Activated CD8-positive, alpha-beta memory T cell treated with anti-CD3 and anti-CD28 coated beads for 36 hours (primary cell): ENCODE data around the gene RFWD3. TPM values are rescaled to one million over a fixed set of nuclear protein-coding genes. Genes with fewer than 3 reads are reported as not detected.

ENCODE experiments used
- CTCF ChIA-PET: fragments of 350-600 bp; sonication (Branson Sonifier 250); formaldehyde crosslinking; loops from one replicate; lab custom pipeline; 2021; ENCODE audit warnings: antibody characterized with exemption; lab: Charles Lee
- POLR2A ChIA-PET: fragments of 350-600 bp; sonication (Branson Sonifier 250); formaldehyde crosslinking; loops from one replicate; lab custom pipeline; 2021; ENCODE audit warnings: antibody characterized with exemption; lab: Charles Lee
- total RNA-seq, 2 experiments: library from RNA; stranded (reverse); gene quantifications; one replicate each; pipeline ENCODE4 v1.2.3, GENCODE V29; 2021

Gene RFWD3, protein sequence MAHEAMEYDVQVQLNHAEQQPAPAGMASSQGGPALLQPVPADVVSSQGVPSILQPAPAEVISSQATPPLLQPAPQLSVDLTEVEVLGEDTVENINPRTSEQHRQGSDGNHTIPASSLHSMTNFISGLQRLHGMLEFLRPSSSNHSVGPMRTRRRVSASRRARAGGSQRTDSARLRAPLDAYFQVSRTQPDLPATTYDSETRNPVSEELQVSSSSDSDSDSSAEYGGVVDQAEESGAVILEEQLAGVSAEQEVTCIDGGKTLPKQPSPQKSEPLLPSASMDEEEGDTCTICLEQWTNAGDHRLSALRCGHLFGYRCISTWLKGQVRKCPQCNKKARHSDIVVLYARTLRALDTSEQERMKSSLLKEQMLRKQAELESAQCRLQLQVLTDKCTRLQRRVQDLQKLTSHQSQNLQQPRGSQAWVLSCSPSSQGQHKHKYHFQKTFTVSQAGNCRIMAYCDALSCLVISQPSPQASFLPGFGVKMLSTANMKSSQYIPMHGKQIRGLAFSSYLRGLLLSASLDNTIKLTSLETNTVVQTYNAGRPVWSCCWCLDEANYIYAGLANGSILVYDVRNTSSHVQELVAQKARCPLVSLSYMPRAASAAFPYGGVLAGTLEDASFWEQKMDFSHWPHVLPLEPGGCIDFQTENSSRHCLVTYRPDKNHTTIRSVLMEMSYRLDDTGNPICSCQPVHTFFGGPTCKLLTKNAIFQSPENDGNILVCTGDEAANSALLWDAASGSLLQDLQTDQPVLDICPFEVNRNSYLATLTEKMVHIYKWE
- 100 to 1,000 TPM; 114 to 118 TPM for total RNA-seq

DNA sequence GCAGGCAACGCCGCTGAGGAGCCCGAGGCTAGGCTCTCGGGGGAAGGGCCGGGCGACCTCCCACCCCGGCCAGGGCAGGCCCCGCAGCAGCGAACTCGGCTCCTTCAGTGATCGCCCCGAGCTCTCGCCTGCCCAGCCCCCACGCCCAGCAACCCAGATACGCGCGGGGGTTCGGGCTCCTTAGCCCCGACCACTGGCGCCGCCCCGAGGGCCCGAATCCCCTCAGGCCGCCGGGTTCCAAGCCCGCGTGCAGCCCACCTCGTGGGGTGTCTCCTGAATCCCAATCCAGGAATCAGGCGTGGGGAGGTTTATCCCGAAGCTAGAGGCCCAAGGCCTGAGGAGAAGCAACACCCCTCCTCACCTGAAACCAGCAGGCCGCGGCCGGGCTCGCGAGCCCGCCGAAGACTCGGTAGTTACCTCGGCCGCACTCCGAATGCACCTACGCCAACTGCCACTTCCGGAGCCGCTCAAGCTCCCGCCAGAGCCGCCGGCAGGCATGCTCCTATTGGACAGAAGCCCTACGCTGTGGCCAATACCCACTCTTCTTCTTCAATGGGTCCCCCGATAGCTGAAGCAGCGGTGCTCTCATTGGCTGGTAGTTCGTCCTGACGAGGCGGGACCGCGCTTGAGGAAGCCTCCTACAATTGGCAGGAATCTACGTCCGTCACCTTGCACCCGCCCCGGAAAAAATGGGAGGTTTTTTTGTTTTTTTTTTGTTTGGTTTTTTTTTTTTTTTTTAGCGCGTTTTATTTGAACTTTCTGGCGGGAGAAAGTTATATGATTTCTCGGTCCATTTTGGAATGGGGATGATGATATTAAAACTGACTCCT, at the start of gene RFWD3:
Gene RFWD3 (minus strand): TSS at position 453 of the 830 bp plus-strand sequence. CDS start 5,428 bp downstream, outside the sequence.
- ChIA-PET CTCF (interaction anchor here (0.7 to 1.2 kb wide), 3 partner anchors 16 to 446 kb away, joined by 3 to 4 read pairs (median 4); partner anchors contain the start of gene MLKL), POLR2A (interaction anchor here (0.5 to 2.2 kb wide), 17 partner anchors 8 to 713 kb away, joined by 3 to 16 read pairs (median 5); partner anchors contain the start of genes GLG1 and MLKL)

DNA sequence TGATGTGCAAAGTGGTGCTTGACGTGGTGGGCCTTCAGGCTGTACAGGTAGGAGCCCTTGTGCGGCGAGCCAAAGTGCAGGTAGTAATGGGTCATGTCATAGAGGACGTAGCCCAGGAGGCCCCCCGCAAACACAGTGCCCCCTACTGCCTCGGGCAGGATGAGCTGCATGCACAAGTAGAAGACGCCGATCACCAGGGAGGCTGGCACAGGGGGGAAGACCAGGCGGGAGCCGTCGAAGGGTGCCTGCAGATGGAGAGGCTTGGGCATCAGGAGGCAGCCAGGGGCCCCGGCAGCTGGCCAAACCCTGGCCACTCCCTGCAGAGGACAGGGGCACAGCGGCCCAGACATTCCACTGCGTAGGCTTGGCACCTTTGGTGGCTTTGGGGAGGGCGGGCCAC, 49.7 kb upstream of the RFWD3 start:
- CTCF ChIA-PET: interaction anchor here (0.7 kb wide), 1 partner anchor 9 kb away, joined by 3 read pairs; no protein-coding TSS in a partner anchor
- POLR2A ChIA-PET: no interaction called here

DNA sequence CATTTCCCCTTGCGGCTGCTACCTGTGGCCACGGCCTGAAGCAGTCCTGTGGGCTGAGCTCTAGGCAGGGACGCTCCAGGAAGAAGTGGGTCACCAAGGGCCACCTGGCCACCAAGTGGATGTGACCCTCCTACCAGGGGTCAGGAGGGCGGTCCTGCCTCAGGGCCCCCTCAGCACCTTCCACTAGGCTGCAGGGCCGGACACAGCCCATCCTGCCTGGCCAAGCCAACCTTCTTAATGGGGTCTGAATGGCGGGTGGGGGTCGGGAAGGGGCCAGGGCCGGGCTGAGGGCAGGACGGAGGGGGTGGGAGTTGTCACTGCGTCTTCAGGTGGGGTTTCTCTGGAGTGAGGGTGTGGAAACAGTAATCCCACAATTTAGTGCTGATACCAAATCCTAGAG, 47.2 kb upstream of the RFWD3 start:
- CTCF ChIA-PET: no interaction called here
- POLR2A ChIA-PET: no interaction called here

DNA sequence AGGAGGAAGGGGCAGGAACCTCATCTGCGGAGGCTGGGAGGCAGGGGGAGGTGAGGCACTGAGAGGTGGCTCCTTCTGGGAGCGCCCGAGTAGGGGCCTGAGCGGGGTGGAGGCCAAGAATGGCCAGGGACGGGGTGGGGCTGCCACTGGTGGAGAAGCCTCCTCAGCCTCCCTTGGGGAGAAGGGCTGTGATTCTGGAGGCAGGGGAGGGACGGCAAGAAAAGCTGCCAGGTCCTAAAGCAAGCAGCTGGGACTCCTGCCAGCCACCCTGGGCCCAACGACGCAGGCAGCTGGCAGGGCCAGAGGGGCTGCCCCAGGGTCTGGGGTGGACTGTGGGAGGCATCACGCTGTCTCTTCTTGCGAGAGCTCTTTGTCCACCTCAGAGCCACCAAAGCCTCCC, 46.6 kb upstream of the RFWD3 start:
- POLR2A ChIA-PET: no interaction called here
- CTCF ChIA-PET: interaction anchor here (1.1 kb wide), 1 partner anchor 149 kb away, joined by 3 read pairs; no protein-coding TSS in a partner anchor

DNA sequence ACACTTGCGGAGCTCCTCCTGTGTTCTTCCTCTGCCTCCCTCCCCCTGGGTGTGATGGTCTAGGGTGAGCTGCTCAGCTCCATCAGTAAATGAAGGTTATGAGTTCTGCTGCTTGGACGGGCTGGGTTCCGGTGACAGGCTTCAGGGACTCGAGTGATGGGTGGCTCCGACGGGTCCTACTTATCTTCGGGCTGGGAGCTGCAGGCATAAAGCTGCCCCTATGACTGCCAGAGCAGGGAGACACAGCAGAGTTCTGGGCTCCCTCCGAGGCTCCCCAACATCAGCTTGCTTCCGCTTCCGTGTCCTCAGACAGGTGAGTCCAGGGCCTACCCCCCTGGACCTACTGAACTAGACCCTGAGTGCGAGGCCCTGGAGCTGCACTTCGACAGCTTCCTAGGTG, 45.3 kb upstream of the RFWD3 start:
- POLR2A ChIA-PET: no interaction called here
- CTCF ChIA-PET: interaction anchor here (0.6 to 1.0 kb wide), 2 partner anchors 18 to 264 kb away, joined by 3 read pairs; no protein-coding TSS in a partner anchor

DNA sequence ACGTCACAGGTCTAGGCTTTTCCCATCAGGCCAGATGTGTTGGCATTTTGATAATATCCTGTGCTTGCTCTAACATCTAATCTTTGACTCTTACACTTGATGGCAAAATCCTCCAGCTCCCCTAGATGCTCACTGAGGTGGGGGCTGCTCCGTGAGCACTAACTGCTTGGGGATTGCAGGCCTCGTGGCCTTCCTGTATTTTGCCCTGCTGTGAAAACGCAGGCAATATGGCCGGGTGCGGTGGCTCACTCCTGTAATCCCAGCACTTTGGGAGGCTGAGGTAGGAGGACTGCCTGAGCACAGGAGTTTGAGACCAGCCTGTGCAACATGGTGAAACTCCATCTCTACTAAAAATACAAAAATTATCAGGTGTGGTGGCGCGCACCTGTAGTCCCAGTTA, 43.7 kb upstream of the RFWD3 start:
- CTCF ChIA-PET: interaction anchor here (0.7 to 1.0 kb wide), 8 partner anchors 9 to 410 kb away, joined by 3 to 6 read pairs (median 4); partner anchors contain the start of gene MLKL
- POLR2A ChIA-PET: no interaction called here

DNA sequence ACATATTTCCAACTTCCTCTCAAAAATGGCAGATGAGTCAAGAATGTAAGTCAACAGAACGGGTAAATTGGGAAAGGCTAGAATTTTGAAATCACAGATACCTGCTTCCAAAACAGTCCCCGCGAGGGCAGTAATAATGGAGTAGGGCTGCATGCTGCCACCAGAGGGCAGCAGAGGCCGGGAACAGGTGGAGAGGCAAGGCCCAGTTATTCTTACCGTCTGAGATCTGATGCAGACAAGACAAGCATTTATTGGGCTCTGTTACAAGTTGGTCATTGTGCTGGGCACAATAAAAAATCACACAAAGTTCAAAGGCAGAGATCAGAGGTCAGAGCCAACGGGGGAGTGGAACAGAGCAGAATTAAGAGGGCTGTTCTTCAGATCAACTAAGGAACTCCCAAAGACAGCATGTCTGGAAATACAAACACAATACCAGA, 42.8 kb upstream of the RFWD3 start:
- CTCF ChIA-PET: interaction anchor here (0.7 to 1.0 kb wide), 5 partner anchors 8 to 152 kb away, joined by 3 to 5 read pairs (median 4); partner anchors contain the start of gene MLKL
- POLR2A ChIA-PET: no interaction called here

DNA sequence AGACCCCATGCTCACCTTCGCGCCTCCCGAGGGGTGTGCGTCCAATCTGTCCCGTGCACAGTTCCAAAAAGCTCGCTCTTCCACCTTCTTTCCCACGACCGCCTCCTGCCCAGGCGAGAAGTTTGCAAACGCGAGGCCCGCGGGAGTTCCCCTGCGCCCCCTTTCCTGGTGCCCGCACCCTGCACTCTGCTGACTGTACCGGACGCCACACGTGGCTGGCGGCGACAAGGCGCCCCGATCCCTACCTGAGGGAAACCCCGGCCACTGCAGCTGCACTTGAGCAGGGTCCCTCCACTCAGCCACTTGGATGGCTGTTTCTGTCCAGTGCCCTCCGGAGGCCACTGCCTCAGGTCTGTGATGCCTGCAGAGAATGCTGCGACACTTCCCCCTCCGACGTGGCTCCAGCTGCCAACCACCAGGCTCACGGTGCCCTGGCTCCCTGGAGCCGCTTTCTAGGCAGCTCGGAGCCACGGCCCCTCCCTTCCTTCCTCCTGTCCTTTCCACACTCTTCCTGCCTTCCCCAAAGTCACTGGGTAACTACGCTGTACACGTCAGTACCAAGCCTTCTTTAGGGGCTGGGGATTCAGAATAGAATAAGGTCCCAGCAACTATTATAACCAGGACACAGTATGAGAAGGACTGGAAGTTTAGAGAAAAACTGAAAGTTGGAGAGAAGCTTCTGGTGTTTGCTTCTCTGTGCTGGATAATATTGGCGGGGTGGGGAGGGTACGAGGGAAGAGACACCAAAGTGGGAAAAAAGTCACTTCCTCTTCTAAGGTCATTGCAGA, 34.0 kb upstream of the RFWD3 start, which contains the start of gene MLKL:
Gene MLKL (minus strand): TSS at position 425 of the 788 bp plus-strand sequence. CDS start 5,105 bp downstream, outside the sequence.
- ChIA-PET POLR2A (interaction anchor here (0.7 to 1.6 kb wide), 3 partner anchors 9 to 93 kb away, joined by 3 to 16 read pairs (median 4); partner anchors contain the start of gene RFWD3), CTCF (interaction anchor here (0.8 to 2.5 kb wide), 4 partner anchors 9 to 162 kb away, joined by 3 to 11 read pairs (median 4); partner anchors contain the start of gene RFWD3)

DNA sequence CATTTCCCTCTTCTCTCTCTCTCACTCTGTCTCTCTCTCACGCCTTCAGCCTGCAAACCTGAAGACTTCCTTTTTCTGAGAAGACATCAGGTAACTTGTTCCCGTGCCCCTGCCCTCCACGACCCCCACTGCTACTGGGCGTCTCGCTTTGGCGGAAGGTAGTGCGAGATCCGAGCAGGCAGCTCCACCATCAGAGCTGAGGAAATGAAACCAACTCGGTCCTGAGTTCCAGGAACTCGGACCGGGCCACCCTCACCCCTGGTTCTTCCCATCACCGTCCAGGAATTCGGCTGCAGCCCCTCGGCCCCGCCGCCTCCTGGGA, 33.4 kb upstream of the RFWD3 start:
- POLR2A ChIA-PET: interaction anchor here (0.5 to 1.6 kb wide), 4 partner anchors 9 to 172 kb away, joined by 4 to 16 read pairs (median 5); partner anchors contain the start of gene RFWD3
- CTCF ChIA-PET: interaction anchor here (1.2 to 2.5 kb wide), 3 partner anchors 27 to 162 kb away, joined by 3 to 11 read pairs (median 4); partner anchors contain the start of gene RFWD3

DNA sequence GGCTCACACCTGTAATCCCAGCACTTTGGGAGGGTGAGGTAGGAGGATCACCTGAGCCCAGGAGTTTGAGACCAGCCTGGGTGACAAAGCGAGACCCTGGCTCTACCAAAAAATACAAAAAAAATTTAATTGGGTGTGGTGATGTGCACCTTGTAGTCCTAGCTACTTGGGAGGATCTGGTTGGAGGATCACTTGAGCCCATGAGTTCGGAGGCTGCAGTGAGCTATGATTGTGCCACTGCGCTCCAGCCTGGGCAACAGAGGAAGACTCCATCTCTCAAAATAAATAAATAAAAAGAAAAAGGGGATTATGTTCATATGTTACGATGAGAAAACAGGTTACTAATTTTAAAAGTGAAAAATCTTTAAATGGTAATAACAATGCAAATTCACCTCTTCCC, 33.0 kb upstream of the RFWD3 start:
- ChIA-PET CTCF (interaction anchor here (1.2 to 2.5 kb wide), 3 partner anchors 27 to 163 kb away, joined by 3 to 11 read pairs (median 4); partner anchors contain the start of gene RFWD3), POLR2A (interaction anchor here (0.5 to 1.5 kb wide), 3 partner anchors 9 to 172 kb away, joined by 4 to 6 read pairs (median 4); partner anchors contain the start of gene RFWD3)

DNA sequence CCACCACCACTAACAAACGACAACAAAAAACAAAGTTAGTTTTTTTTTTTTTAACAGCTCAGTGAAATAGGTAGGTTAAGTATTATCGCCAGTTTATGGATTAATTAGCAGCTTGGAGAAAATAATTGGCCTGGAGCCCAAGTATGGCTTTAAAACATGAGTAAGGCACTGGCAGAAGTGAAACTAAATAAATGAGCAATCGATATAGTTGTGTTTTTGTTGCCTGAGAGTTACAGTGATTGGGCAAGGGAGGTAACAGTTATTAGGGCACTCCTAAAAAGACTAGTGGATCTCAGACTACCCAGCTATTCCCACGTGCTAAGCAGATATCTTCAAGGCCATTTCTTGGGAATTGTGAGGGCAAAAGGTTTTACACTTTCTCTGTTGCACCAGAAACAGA, 31.5 kb upstream of the RFWD3 start:
- POLR2A ChIA-PET: interaction anchor here (0.5 kb wide), 1 partner anchor 389 kb away, joined by 3 read pairs; no protein-coding TSS in a partner anchor
- CTCF ChIA-PET: no interaction called here

DNA sequence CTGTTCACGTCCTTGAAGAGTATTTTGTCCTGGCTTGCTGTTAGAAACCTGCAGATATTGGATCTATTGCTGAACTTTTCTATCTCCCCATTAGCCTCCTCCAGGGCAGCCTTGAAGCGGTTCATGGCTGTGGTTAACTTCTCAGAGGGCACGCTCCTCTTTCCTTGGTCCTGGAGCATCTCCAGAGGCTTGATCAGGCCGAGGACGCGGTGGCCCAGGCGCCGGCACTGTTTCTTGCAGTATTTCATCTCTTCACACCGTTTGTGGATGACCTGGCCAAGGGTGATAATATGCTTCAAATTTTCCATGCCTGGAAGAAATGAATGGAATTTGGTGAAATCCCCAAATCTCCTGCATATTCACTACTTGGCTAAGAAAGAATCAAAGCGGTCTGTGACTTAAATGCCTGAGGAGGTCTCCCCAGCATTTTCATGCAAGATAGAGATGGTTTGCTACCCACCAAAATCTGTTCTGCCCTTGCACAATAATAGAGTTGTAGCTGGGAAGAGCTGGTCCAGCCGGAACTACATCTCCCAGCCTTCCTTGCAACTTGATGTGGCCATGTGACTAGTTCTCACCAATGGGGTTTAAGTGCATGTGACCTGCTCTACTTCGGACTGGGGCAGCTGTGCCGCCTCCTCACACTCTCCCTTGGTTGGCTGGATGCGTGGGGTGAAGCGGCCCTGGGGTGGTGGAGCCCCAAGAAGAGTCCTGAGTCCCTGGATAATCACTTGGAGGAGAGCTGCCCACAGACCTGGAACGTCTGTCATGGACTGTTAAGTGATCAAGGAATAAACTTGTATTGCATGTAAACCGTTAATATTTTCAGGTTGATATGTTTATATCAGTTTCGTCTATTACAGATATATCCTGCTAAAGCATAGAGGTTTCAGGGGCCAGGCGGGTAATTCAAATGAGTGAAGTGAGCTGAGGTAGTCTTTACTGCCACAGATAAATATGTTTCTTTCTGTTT, 29.1 kb upstream of the RFWD3 start:
- CTCF ChIA-PET: interaction anchor here (1.3 kb wide), 1 partner anchor 14 kb away, joined by 3 read pairs; no protein-coding TSS in a partner anchor
- POLR2A ChIA-PET: interaction anchor here (0.6 to 1.5 kb wide), 3 partner anchors 29 to 228 kb away, joined by 3 to 9 read pairs (median 6); partner anchors contain the start of gene RFWD3

DNA sequence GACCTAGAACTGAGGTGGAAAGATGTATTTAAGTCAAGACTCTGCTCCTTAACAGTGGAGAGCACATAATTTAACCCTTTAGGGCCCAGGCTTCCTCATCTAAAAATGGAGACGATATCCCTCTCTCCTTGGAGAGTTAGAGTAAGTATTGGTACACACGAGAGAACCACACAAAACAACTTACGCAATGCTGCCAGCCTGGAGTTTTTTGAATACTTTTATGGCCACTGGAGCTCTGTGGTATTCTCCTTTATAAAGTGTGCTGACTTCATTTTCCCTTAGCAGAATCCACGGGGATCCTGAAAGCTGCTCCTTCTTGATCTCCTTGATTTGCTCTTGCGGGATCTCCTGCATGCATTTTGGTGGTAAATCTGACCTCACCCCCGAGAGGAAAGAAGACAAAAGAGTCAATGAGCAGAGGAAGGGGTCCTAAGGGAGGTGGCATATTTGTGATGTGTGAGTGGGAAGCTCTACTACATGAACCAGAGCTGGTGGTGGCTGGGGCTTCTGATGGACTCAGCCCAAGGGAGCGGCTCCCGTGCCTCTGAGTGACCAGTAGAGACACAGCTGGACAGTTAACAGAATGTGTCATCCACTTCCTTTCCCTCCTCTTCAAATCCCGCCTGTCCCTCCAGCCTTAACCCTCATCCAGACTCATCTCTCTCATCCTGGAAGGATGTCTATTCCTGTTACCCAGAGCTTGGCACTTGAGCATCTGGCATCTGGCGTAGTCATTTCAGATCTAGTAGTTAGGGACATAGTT, 24.6 kb upstream of the RFWD3 start:
- ChIA-PET POLR2A (interaction anchor here (1.0 to 1.5 kb wide), 2 partner anchors 9 to 25 kb away, joined by 4 to 5 read pairs; partner anchors contain the start of gene RFWD3), CTCF (no interaction called here)

DNA sequence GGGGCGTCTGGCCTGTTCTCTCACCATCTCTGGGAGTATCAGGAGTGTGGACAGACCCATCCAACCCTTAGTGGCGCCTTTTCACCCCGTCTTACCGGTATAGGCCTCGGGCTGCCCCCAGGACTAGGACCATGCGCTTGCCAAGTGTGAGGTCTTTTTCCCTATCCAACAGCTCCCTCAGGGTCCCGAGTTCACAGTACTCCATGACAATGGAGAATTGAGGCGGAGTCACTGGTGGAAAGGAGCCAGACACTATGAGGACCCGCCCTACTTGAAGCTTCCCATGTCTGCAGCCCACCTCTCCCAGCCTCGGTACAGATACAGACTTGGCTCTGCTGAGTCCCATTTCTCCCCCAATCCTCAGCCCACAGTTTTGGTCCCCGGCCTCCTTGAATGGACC, 15.9 kb upstream of the RFWD3 start:
- CTCF ChIA-PET: no interaction called here
- POLR2A ChIA-PET: no interaction called here

DNA sequence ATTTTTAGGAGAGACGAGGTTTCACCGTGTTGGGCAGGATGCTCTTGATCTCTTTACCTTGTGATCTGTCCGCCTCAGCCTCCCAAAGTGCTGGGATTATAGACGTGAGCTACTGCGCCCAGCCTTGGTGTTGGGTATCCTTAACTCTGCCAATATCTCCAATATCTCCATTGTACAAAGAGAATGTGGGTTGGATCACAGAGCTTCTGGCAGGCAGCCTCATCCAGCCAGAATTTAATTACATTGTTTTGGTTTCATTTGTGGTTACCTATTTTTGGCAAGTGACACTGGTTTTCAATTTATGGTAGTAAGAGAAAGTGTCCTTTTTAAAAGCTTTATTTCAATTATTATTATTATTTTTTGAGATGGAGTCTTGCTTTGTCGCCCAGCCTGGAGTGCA, 14.0 kb upstream of the RFWD3 start:
- ChIA-PET POLR2A (no interaction called here), CTCF (no interaction called here)
